K562 (cell line): ENCODE results near the gene KDM4F. TPM values are rescaled to one million over a fixed set of nuclear protein-coding genes. Genes with fewer than 3 reads are reported as not detected.

ENCODE experiments used
- ATF7 ChIP-seq: fragments of 450-650 bp; IDR thresholded peaks from 2 replicates; pipeline ENCODE4 v1.7.1; 2014; ENCODE audit warnings: mild to moderate bottlenecking, moderate library complexity
- CCAR2 ChIP-seq: fragments of 200-400 bp; formaldehyde crosslinking; IDR thresholded peaks from 2 replicates; pipeline ENCODE4 v1.6.1; 2017; ENCODE audit warnings: mild to moderate bottlenecking, low read depth, low read length
- CCNT2 ChIP-seq: IDR thresholded peaks from 2 replicates; pipeline ENCODE4 v1.6.1; 2011; ENCODE audit warnings: borderline replicate concordance, low read depth, mild to moderate bottlenecking, moderate library complexity, mixed read lengths, low read length; ENCODE audit not compliant: insufficient read length; ENCODE audit errors: extremely low read depth
- ELF1 ChIP-seq: fragments of 200-800 bp; sonication (Bioruptor generic); IDR thresholded peaks from 2 replicates; pipeline ENCODE4 v1.6.1; 2016; ENCODE audit warnings: missing genetic modification characterization, missing compliant biosample characterization
- ESRRA ChIP-seq: fragments of 450-650 bp; IDR thresholded peaks from 2 replicates; pipeline ENCODE4 v1.6.1; 2014; ENCODE audit warnings: low read depth, mild to moderate bottlenecking, moderate library complexity, borderline replicate concordance
- GATAD2A ChIP-seq: fragments of 450-650 bp; IDR thresholded peaks from 2 replicates; pipeline ENCODE4 v1.6.1; 2017
- GATAD2B ChIP-seq: fragments of 450-650 bp; IDR thresholded peaks from 2 replicates; pipeline ENCODE4 v1.6.1; 2017; ENCODE audit warnings: mild to moderate bottlenecking, borderline replicate concordance
- HDAC1 ChIP-seq, 2 experiments: fragments of 450-650 bp; IDR thresholded peaks; 2 replicates each; pipeline ENCODE4 v1.6.1; 2016 to 2017; ENCODE audit warnings: inconsistent platforms in 1 of 2, mild to moderate bottlenecking in 1 of 2, moderate library complexity in 1 of 2
- NCOA6 ChIP-seq: fragments of 450-650 bp; IDR thresholded peaks from 2 replicates; pipeline ENCODE4 v1.6.1; 2017; ENCODE audit warnings: mild to moderate bottlenecking
- POLR2H ChIP-seq: IDR thresholded peaks from 2 replicates; pipeline ENCODE4 v1.6.1; 2016; ENCODE audit warnings: missing genetic modification characterization, low read depth, mild to moderate bottlenecking, control low read depth, missing compliant biosample characterization, moderate library complexity
- SMAD4 ChIP-seq: fragments of 250-450 bp; sonication (Bioruptor Pico); conservative IDR thresholded peaks from 2 replicates; pipeline ENCODE4 v1.8.0; 2021; ENCODE audit warnings: inconsistent platforms, mild to moderate bottlenecking, moderate library complexity
- TRIM24 ChIP-seq, 2 experiments: fragments of 450-650 bp; IDR thresholded peaks; 2 replicates each; pipeline ENCODE4 v1.6.1; 2016
- polyA plus RNA-seq, 8 experiments: library from polyadenylated mRNA; depleted of rRNA in 4 of 8; stranded (reverse) in 5 of 8; unstranded in 3 of 8; fragments of >200 nt; fragmentation: Nextera tagmentation in 2 of 8; fragmentation: Illumina TruSeq in 1 of 8; extraction: Ambion mirVana in 2 of 8; extraction: Trizol in 1 of 8; gene quantifications; 2 replicates each; pipeline versions ENCODE4 v1.2.1 to v1.2.3, GENCODE V29; 2011 to 2014; ENCODE audit warnings: inconsistent platforms in 1 of 8, missing spikeins in 1 of 8
- total RNA-seq, 7 experiments: library from RNA; depleted of rRNA in 6 of 7; stranded (reverse); fragments of >200 nt in 6 of 7; fragmentation: Illumina TruSeq in 2 of 7; extraction: Trizol in 2 of 7; gene quantifications; 2 replicates each; pipeline versions ENCODE4 v1.2.1 to v1.2.3, GENCODE V29; 2011 to 2021; ENCODE audit warnings: low replicate concordance in 1 of 7
- TF ChIP-seq, protein P1 (sequence below): fragments of 200-800 bp; sonication (Bioruptor generic); IDR thresholded peaks from 2 replicates; pipeline ENCODE4 v1.6.1; 2017; ENCODE audit warnings: missing genetic modification characterization, missing compliant biosample characterization
- TF ChIP-seq, protein P2 (sequence below): sonication (generic); formaldehyde crosslinking; IDR thresholded peaks from 2 replicates; pipeline ENCODE4 v1.8.1; 2023; ENCODE audit warnings: mild to moderate bottlenecking, missing genetic modification reagents
- TF ChIP-seq, protein P3 (sequence below): fragments of 250-450 bp; sonication (Bioruptor Pico); IDR thresholded peaks from 2 replicates; pipeline ENCODE4 v1.8.0; 2021; ENCODE audit warnings: mild to moderate bottlenecking, moderate library complexity
- TF ChIP-seq, protein P4 (sequence below): fragments of 200-800 bp; sonication (Bioruptor generic); IDR thresholded peaks from 2 replicates; pipeline ENCODE4 v1.6.1; 2017; ENCODE audit warnings: missing genetic modification characterization, missing compliant biosample characterization
- TF ChIP-seq, protein P5 (sequence below), 2 experiments: fragments of 200-800 bp in 1 of 2; sonication (Bioruptor generic) in 1 of 2; sonication (generic) in 1 of 2; formaldehyde crosslinking in 1 of 2; IDR thresholded peaks in 1 of 2; conservative IDR thresholded peaks in 1 of 2; 2 replicates each; pipeline versions ENCODE4 v1.5.0 to v1.6.1; 2016 to 2020; ENCODE audit warnings: missing compliant biosample characterization in 1 of 2, missing genetic modification characterization in 1 of 2, missing genetic modification reagents in 1 of 2

The KDM4F gene
- total and polyA plus RNA-seq, 9 of the 15 experiments (the other 6 are each of a cell fraction or from before 2014, with no cell fraction given), result not detected

DNA sequence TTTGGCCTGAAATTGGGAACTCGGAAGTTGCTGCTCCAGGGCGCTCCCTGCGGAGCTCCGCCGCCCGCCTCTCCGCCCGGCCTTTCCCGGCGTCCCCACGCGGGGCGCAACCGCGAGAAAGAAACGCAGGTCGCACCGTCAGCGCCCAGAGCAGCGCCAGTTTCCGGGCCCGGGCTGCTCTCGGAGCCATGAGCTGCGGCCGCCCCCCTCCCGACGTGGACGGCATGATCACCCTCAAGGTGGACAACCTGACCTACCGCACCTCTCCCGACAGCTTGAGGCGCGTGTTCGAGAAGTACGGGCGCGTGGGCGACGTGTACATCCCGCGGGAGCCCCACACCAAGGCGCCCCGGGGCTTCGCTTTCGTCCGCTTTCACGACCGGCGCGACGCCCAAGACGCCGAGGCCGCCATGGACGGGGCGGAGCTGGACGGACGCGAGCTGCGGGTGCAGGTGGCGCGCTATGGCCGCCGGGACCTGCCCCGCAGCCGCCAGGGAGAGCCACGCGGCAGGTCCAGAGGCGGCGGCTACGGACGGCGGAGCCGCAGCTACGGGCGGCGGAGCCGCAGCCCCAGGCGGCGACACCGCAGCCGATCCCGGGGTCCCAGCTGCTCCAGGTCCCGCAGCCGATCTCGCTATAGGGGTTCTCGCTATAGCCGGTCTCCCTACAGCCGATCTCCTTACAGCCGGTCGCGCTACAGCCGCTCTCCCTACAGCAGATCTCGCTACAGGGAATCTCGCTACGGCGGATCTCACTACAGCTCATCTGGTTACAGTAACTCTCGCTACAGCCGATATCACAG is 18.0 kb downstream of the KDM4F start (continued):
- TF ChIP-seq, protein P1, sequence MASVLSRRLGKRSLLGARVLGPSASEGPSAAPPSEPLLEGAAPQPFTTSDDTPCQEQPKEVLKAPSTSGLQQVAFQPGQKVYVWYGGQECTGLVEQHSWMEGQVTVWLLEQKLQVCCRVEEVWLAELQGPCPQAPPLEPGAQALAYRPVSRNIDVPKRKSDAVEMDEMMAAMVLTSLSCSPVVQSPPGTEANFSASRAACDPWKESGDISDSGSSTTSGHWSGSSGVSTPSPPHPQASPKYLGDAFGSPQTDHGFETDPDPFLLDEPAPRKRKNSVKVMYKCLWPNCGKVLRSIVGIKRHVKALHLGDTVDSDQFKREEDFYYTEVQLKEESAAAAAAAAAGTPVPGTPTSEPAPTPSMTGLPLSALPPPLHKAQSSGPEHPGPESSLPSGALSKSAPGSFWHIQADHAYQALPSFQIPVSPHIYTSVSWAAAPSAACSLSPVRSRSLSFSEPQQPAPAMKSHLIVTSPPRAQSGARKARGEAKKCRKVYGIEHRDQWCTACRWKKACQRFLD (CRISPR knock-in tag), result 0 out of 2 replicates have a peak, but pooled peaks have one; percentile 38
- TF ChIP-seq CCAR2 (no peak), CCNT2 (peak; percentile 42), GATAD2B (peak; percentile 9; the same call in 1 of the 2 replicates), ELF1 (peak; percentile 49; the same call in 1 of the 2 replicates), POLR2H (tag) (peak; percentile 48), TRIM24 (IDR thresholded peaks at IDR 0.05) (peak in 1 of 2 experiments; percentile 69; a peak in 1 of 4 replicates), SMAD4 (CRISPR knock-in tag) (peak; percentile 76), NCOA6 (peak; percentile 96), GATAD2A (peak; percentile 76; the same call in 1 of the 2 replicates), HDAC1 (IDR thresholded peaks at IDR 0.05) (peak in 1 of 2 experiments; percentile 45; a peak in 2 of 4 replicates), ESRRA (peak; percentile 48; the same call in 1 of the 2 replicates), ATF7 (peak; percentile 53)
- TF ChIP-seq, protein P2, sequence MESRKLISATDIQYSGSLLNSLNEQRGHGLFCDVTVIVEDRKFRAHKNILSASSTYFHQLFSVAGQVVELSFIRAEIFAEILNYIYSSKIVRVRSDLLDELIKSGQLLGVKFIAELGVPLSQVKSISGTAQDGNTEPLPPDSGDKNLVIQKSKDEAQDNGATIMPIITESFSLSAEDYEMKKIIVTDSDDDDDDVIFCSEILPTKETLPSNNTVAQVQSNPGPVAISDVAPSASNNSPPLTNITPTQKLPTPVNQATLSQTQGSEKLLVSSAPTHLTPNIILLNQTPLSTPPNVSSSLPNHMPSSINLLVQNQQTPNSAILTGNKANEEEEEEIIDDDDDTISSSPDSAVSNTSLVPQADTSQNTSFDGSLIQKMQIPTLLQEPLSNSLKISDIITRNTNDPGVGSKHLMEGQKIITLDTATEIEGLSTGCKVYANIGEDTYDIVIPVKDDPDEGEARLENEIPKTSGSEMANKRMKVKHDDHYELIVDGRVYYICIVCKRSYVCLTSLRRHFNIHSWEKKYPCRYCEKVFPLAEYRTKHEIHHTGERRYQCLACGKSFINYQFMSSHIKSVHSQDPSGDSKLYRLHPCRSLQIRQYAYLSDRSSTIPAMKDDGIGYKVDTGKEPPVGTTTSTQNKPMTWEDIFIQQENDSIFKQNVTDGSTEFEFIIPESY (CRISPR knock-in tag), result peak; percentile 61
- TF ChIP-seq, protein P3, sequence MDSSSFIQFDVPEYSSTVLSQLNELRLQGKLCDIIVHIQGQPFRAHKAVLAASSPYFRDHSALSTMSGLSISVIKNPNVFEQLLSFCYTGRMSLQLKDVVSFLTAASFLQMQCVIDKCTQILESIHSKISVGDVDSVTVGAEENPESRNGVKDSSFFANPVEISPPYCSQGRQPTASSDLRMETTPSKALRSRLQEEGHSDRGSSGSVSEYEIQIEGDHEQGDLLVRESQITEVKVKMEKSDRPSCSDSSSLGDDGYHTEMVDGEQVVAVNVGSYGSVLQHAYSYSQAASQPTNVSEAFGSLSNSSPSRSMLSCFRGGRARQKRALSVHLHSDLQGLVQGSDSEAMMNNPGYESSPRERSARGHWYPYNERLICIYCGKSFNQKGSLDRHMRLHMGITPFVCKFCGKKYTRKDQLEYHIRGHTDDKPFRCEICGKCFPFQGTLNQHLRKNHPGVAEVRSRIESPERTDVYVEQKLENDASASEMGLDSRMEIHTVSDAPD (CRISPR knock-in tag), result 0 out of 2 replicates have a peak, but pooled peaks have one; percentile 13
- TF ChIP-seq, protein P4, sequence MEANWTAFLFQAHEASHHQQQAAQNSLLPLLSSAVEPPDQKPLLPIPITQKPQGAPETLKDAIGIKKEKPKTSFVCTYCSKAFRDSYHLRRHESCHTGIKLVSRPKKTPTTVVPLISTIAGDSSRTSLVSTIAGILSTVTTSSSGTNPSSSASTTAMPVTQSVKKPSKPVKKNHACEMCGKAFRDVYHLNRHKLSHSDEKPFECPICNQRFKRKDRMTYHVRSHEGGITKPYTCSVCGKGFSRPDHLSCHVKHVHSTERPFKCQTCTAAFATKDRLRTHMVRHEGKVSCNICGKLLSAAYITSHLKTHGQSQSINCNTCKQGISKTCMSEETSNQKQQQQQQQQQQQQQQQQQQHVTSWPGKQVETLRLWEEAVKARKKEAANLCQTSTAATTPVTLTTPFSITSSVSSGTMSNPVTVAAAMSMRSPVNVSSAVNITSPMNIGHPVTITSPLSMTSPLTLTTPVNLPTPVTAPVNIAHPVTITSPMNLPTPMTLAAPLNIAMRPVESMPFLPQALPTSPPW, result peak; percentile 74
- TF ChIP-seq, protein P5, sequence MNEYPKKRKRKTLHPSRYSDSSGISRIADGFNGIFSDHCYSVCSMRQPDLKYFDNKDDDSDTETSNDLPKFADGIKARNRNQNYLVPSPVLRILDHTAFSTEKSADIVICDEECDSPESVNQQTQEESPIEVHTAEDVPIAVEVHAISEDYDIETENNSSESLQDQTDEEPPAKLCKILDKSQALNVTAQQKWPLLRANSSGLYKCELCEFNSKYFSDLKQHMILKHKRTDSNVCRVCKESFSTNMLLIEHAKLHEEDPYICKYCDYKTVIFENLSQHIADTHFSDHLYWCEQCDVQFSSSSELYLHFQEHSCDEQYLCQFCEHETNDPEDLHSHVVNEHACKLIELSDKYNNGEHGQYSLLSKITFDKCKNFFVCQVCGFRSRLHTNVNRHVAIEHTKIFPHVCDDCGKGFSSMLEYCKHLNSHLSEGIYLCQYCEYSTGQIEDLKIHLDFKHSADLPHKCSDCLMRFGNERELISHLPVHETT (CRISPR knock-in tag; conservative IDR thresholded peaks at IDR 0.05 in 1 of 2, IDR thresholded peaks at IDR 0.05 in 1 of 2), result peak in 1 of 2 experiments; percentile 66; a peak in 2 of 4 replicates
